T-helper 1 cell treated with Interleukin-12 subunit alpha and Interleukin-12 subunit beta and Interleukin-4 antibody, amounts not matched to agents 30 μg/mL and 1 μg/mL, for 36 hours (primary cell): ENCODE measurements around the gene BBX.

ENCODE experiments used
- H3K27ac Mint-ChIP-seq: one replicate; pipeline ENCODE4 v1.8.0; 2021; ENCODE audit warnings: mild to moderate bottlenecking, mixed read lengths
- H3K27me3 Mint-ChIP-seq: one replicate; pipeline ENCODE4 v1.8.0; 2021; ENCODE audit warnings: low read depth, mixed read lengths
- H3K36me3 Mint-ChIP-seq: one replicate; pipeline ENCODE4 v1.8.0; 2021; ENCODE audit warnings: low read depth, mixed read lengths
- H3K4me1 Mint-ChIP-seq: one replicate; pipeline ENCODE4 v1.8.0; 2021; ENCODE audit warnings: low read depth, mixed read lengths
- H3K4me3 Mint-ChIP-seq: one replicate; pipeline ENCODE4 v1.8.0; 2021; ENCODE audit warnings: mild to moderate bottlenecking, moderate library complexity, mixed read lengths
- H3K9me3 Mint-ChIP-seq: one replicate; pipeline ENCODE4 v1.8.0; 2021; ENCODE audit warnings: mixed read lengths

BBX gene

GRCh38 chr3:107765524-107765923, 242.8 kb downstream of the BBX start:
- Mint-ChIP-seq H3K4me3 (no peak overlapping the region), H3K9me3 (peaks cover 5% of the 10 kb centered on the region), H3K27ac (no peak overlapping the region), H3K36me3 (peaks cover 9% of the 10 kb centered on the region), H3K27me3 (no peaks in the 10 kb centered on the region), H3K4me1 (no peaks in the 10 kb centered on the region)

GRCh38 chr3:107767897-107768605, 245.3 kb downstream of the BBX start:
- Mint-ChIP-seq H3K36me3 (peaks cover 12% of the 10 kb centered on the region), H3K4me1 (no peaks in the 10 kb centered on the region), H3K27ac (no peak overlapping the region), H3K27me3 (no peaks in the 10 kb centered on the region), H3K4me3 (no peak overlapping the region), H3K9me3 (peaks cover 5% of the 10 kb centered on the region)

GRCh38 chr3:107769882-107770281, 247.1 kb downstream of the BBX start:
- Mint-ChIP-seq H3K36me3 (peaks cover 17% of the 10 kb centered on the region), H3K9me3 (peaks cover 5% of the 10 kb centered on the region), H3K27ac (no peak overlapping the region), H3K4me1 (no peaks in the 10 kb centered on the region), H3K4me3 (no peak overlapping the region), H3K27me3 (no peaks in the 10 kb centered on the region)

- H3K4me3 Mint-ChIP-seq: no peak overlapping the region
- no peaks in the 10 kb centered on the region for H3K9me3 Mint-ChIP-seq
- no peaks in the 10 kb centered on the region for H3K27me3 Mint-ChIP-seq
- no peaks in the 10 kb centered on the region for H3K4me1 Mint-ChIP-seq
- H3K36me3 Mint-ChIP-seq: peaks cover 9% of the 10 kb centered on the region
- H3K27ac Mint-ChIP-seq: no peak overlapping the region
Observed at GRCh38 chr3:107772016-107772415, 249.3 kb downstream of the BBX start.

GRCh38 chr3:107775974-107776373, 253.2 kb downstream of the BBX start:
- peaks cover 17% of the 10 kb centered on the region for H3K36me3 Mint-ChIP-seq
- H3K27me3 Mint-ChIP-seq: no peaks in the 10 kb centered on the region
- H3K4me1 Mint-ChIP-seq: no peaks in the 10 kb centered on the region
- no peak overlapping the region for H3K4me3 Mint-ChIP-seq
- H3K27ac Mint-ChIP-seq: no peak overlapping the region
- no peaks in the 10 kb centered on the region for H3K9me3 Mint-ChIP-seq

GRCh38 chr3:107781253-107781652, 258.5 kb downstream of the BBX start:
- H3K27ac Mint-ChIP-seq: no peak overlapping the region
- no peaks in the 10 kb centered on the region for H3K9me3 Mint-ChIP-seq
- H3K36me3 Mint-ChIP-seq: peaks cover 21% of the 10 kb centered on the region
- no peaks in the 10 kb centered on the region for H3K4me1 Mint-ChIP-seq
- H3K27me3 Mint-ChIP-seq: no peaks in the 10 kb centered on the region
- H3K4me3 Mint-ChIP-seq: no peak overlapping the region

GRCh38 chr3:107782054-107782453, 259.3 kb downstream of the BBX start:
- Mint-ChIP-seq H3K27ac (no peak overlapping the region), H3K9me3 (no peaks in the 10 kb centered on the region), H3K4me3 (no peak overlapping the region), H3K27me3 (no peaks in the 10 kb centered on the region), H3K36me3 (peaks cover 23% of the 10 kb centered on the region), H3K4me1 (no peaks in the 10 kb centered on the region)

- no peak overlapping the region for H3K4me3 Mint-ChIP-seq
- H3K27me3 Mint-ChIP-seq: no peaks in the 10 kb centered on the region
- H3K4me1 Mint-ChIP-seq: no peaks in the 10 kb centered on the region
- H3K36me3 Mint-ChIP-seq: peaks cover 23% of the 10 kb centered on the region
- H3K9me3 Mint-ChIP-seq: no peaks in the 10 kb centered on the region
- H3K27ac Mint-ChIP-seq: no peak overlapping the region
Observed at GRCh38 chr3:107790612-107791011, 267.9 kb downstream of the BBX start.

GRCh38 chr3:107791027-107791426, 268.3 kb downstream of the BBX start:
- no peak overlapping the region for H3K4me3 Mint-ChIP-seq
- no peaks in the 10 kb centered on the region for H3K27me3 Mint-ChIP-seq
- H3K9me3 Mint-ChIP-seq: no peaks in the 10 kb centered on the region
- H3K36me3 Mint-ChIP-seq: peaks cover 24% of the 10 kb centered on the region
- H3K27ac Mint-ChIP-seq: no peak overlapping the region
- no peaks in the 10 kb centered on the region for H3K4me1 Mint-ChIP-seq

GRCh38 chr3:107791450-107791849, 268.7 kb downstream of the BBX start:
- Mint-ChIP-seq H3K36me3 (peaks cover 26% of the 10 kb centered on the region), H3K4me1 (no peaks in the 10 kb centered on the region), H3K9me3 (no peaks in the 10 kb centered on the region), H3K27me3 (no peaks in the 10 kb centered on the region), H3K4me3 (no peak overlapping the region), H3K27ac (no peak overlapping the region)

GRCh38 chr3:107794664-107795443, 272.1 kb downstream of the BBX start:
- Mint-ChIP-seq H3K27me3 (no peaks in the 10 kb centered on the region), H3K27ac (no peak overlapping the region), H3K36me3 (peaks cover 25% of the 10 kb centered on the region), H3K9me3 (no peaks in the 10 kb centered on the region), H3K4me3 (no peak overlapping the region), H3K4me1 (no peaks in the 10 kb centered on the region)

- Mint-ChIP-seq H3K27ac (no peak overlapping the region), H3K9me3 (no peaks in the 10 kb centered on the region), H3K27me3 (no peaks in the 10 kb centered on the region), H3K36me3 (peaks cover 22% of the 10 kb centered on the region), H3K4me3 (no peak overlapping the region), H3K4me1 (no peaks in the 10 kb centered on the region)
Observed at GRCh38 chr3:107795514-107796094, 272.8 kb downstream of the BBX start.

GRCh38 chr3:107796791-107797190, 274.0 kb downstream of the BBX start:
- Mint-ChIP-seq H3K4me1 (no peaks in the 10 kb centered on the region), H3K4me3 (no peak overlapping the region), H3K27me3 (no peaks in the 10 kb centered on the region), H3K36me3 (peaks cover 26% of the 10 kb centered on the region), H3K9me3 (no peaks in the 10 kb centered on the region), H3K27ac (no peak overlapping the region)

GRCh38 chr3:107797586-107797985, 274.8 kb downstream of the BBX start:
- Mint-ChIP-seq H3K4me3 (no peak overlapping the region), H3K36me3 (peaks cover 20% of the 10 kb centered on the region), H3K27ac (no peak overlapping the region)

GRCh38 chr3:107798381-107798780, 275.6 kb downstream of the BBX start:
- Mint-ChIP-seq H3K36me3 (peaks cover 24% of the 10 kb centered on the region), H3K9me3 (no peaks in the 10 kb centered on the region), H3K4me3 (no peak overlapping the region), H3K27me3 (no peaks in the 10 kb centered on the region), H3K27ac (no peak overlapping the region), H3K4me1 (no peaks in the 10 kb centered on the region)

More at GRCh38 chr3:107797586-107797985, 274.8 kb downstream of the BBX start:
- H3K9me3 Mint-ChIP-seq: no peaks in the 10 kb centered on the region
- H3K4me1 Mint-ChIP-seq: no peaks in the 10 kb centered on the region
- H3K27me3 Mint-ChIP-seq: no peaks in the 10 kb centered on the region
